H1 (cell line): ENCODE data around the gene ABHD17B.

Source experiments
- CTCF ChIP-seq, 3 experiments: IDR thresholded peaks; 1 replicate in 2 of 3; 2 replicates in 1 of 3; pipeline versions ENCODE4 v1.5.1 to v1.6.1; 2011; ENCODE audit warnings: low read length in 3 of 3, mild to moderate bottlenecking in 3 of 3, inconsistent platforms in 2 of 3, low read depth in 1 of 3, moderate library complexity in 1 of 3; ENCODE audit not compliant: insufficient read depth in 1 of 3; ENCODE audit errors: control extremely low read depth in 1 of 3
- JUN ChIP-seq: IDR thresholded peaks from 2 replicates; pipeline ENCODE4 v1.6.1; 2011; ENCODE audit warnings: low read depth, mild to moderate bottlenecking, improper control_type of control experiment, low read length

- TF ChIP-seq CTCF (IDR thresholded peaks at IDR 0.05; ENCODE audit: control extremely low read depth in 1 of 3, insufficient read depth in 1 of 3, low read depth in 1 of 3, low read length in 3 of 3), result no peak
- TF ChIP-seq JUN, result no peak
These were observed 30.1 kb upstream of the ABHD17B start for GRCh38 chr9:71941060-71941568.
